Ascending aorta (tissue), 2 donors: ENCODE measurements around the gene STARD4. TPM values are rescaled to one million over a fixed set of nuclear protein-coding genes. Genes with fewer than 3 reads are reported as not detected.

ENCODE experiments used
- DNase-seq, 2 donors: peaks; one replicate each; pipeline ENCODE4 v3.0.0-alpha.2; 2019; ENCODE audit warnings: low spot score in 2 of 2
- H3K27ac ChIP-seq, 2 donors: fragments of 200-600 bp; sonication (generic); one replicate each; pipeline ENCODE4 v1.5.1; 2016 to 2017; ENCODE audit warnings: mild to moderate bottlenecking in 1 of 2
- H3K27me3 ChIP-seq: fragments of 200-600 bp; sonication (generic); one replicate; pipeline ENCODE4 v1.5.1; 2017
- H3K36me3 ChIP-seq, 2 donors: fragments of 200-600 bp; sonication (generic); one replicate each; pipeline ENCODE4 v1.5.1; 2016
- H3K4me1 ChIP-seq, 2 donors: fragments of 200-600 bp; sonication (generic); one replicate each; pipeline ENCODE4 v1.5.1; 2016 to 2017; ENCODE audit warnings: mild to moderate bottlenecking in 1 of 2
- H3K4me3 ChIP-seq, 2 donors: fragments of 200-600 bp; sonication (generic); one replicate each; pipeline ENCODE4 v1.5.1; 2016 to 2017; ENCODE audit warnings: mild to moderate bottlenecking in 1 of 2
- H3K9me3 ChIP-seq, 2 donors: fragments of 200-600 bp; sonication (generic); one replicate each; pipeline ENCODE4 v1.5.1; 2016
- intact Hi-C: fragments of 100-400 bp; cut with DNase I; formaldehyde crosslinking; loops from one replicate; pipeline ENCODE4 v1.15.1; 2023
- total RNA-seq: library from RNA; depleted of rRNA; stranded (reverse); fragments of >200 nt; gene quantifications from one replicate; pipeline ENCODE4 v1.1.0, GENCODE V29; 2016
- TF ChIP-seq, protein P1 (sequence below), 3 experiments: fragments of 200-600 bp in 2 of 3; fragments of 450-650 bp in 1 of 3; sonication (generic) in 2 of 3; IDR thresholded peaks; one replicate each; pipeline ENCODE4 v1.5.1; 2016 to 2019; ENCODE audit warnings: antibody characterized with exemption in 3 of 3, mild to moderate bottlenecking in 1 of 3, moderate library complexity in 1 of 3

Gene STARD4
- total RNA-seq, 1 donor from 2014 or later, result 1.5 TPM

GRCh38 chr5:111511831-111512374 is 432 bp downstream of the STARD4 start:
- TF ChIP-seq, protein P1, sequence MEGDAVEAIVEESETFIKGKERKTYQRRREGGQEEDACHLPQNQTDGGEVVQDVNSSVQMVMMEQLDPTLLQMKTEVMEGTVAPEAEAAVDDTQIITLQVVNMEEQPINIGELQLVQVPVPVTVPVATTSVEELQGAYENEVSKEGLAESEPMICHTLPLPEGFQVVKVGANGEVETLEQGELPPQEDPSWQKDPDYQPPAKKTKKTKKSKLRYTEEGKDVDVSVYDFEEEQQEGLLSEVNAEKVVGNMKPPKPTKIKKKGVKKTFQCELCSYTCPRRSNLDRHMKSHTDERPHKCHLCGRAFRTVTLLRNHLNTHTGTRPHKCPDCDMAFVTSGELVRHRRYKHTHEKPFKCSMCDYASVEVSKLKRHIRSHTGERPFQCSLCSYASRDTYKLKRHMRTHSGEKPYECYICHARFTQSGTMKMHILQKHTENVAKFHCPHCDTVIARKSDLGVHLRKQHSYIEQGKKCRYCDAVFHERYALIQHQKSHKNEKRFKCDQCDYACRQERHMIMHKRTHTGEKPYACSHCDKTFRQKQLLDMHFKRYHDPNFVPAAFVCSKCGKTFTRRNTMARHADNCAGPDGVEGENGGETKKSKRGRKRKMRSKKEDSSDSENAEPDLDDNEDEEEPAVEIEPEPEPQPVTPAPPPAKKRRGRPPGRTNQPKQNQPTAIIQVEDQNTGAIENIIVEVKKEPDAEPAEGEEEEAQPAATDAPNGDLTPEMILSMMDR (IDR thresholded peaks at IDR 0.05), result no peak
- Histone ChIP-seq H3K9me3 (no peaks in the 10 kb centered on the region), H3K27me3 (no peaks in the 10 kb centered on the region), H3K27ac (peak overlapping the region; percentile 86 to 89), H3K4me3 (peak overlapping the region; percentile 89 to 90), H3K4me1 (peaks cover 0 to 2% of the 10 kb centered on the region in 2 donors), H3K36me3 (no peaks in the 10 kb centered on the region)
- intact Hi-C loops, result loop anchor here (2.0 to 10.0 kb wide), 3 partner anchors 245 to 777 kb away; partner anchors contain the start of genes NREP, SLC25A46 and WDR36
- DNase-seq, result peak; percentile 12 to 75

DNA sequence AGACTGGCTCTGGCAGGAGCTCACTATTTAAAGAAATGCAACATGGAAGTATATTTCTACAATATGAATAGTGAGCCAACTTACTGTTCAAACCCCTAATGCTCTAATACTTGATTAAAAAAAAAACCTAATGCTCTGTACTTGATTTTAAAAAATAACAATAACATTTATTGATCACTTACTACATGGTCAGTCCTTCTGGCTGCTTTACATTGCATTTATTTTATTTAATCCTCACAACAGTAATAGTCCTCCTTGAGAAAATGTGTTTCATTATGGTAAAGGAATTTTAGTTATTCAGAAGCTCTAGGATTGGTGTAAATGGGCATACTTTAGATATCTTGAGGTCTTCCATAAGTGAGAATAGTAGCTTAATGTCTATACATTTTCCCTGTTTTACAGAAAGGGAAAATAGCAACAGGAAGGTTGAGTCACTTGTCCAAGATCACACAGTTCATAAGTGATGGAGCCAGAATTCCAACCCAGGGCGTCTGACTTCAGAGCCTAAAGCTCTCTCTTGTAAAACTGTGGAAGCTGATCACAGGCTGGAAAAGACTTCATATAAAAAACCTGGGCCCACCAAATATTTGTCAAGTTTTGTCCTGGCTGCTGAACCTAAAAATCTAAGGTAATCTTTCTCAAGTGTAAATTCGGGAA is 1.0 kb downstream of the STARD4 start:
- Histone ChIP-seq H3K9me3 (no peaks in the 10 kb centered on the region), H3K36me3 (no peaks in the 10 kb centered on the region), H3K27me3 (no peaks in the 10 kb centered on the region), H3K4me3 (peak overlapping the region; percentile 89 to 90), H3K4me1 (peaks cover 0 to 2% of the 10 kb centered on the region in 2 donors), H3K27ac (peak overlapping the region; percentile 86 to 89)
- TF ChIP-seq, protein P1 (IDR thresholded peaks at IDR 0.05), result no peak
- intact Hi-C loops, result loop anchor here (5.0 to 10.0 kb wide), 2 partner anchors 246 to 777 kb away; partner anchors contain the start of genes NREP and SLC25A46
- no peak for DNase-seq

- no peak for DNase-seq
- TF ChIP-seq, protein P1 (IDR thresholded peaks at IDR 0.05), result no peak
- Histone ChIP-seq H3K27me3 (no peaks in the 10 kb centered on the region), H3K4me3 (no peak overlapping the region), H3K9me3 (no peaks in the 10 kb centered on the region), H3K27ac (no peak overlapping the region), H3K36me3 (no peaks in the 10 kb centered on the region), H3K4me1 (peaks cover 0 to 2% of the 10 kb centered on the region in 2 donors)
- intact Hi-C loops, result no loop called here
Measured at GRCh38 chr5:111509119-111509518, 3.2 kb downstream of the STARD4 start.

GRCh38 chr5:111507276-111507675 is 5.1 kb downstream of the STARD4 start:
- DNase-seq, result no peak
- Histone ChIP-seq H3K27me3 (no peaks in the 10 kb centered on the region), H3K4me3 (no peak overlapping the region), H3K4me1 (no peaks in the 10 kb centered on the region), H3K27ac (no peak overlapping the region), H3K36me3 (no peaks in the 10 kb centered on the region), H3K9me3 (no peaks in the 10 kb centered on the region)
- intact Hi-C loops, result no loop called here
- TF ChIP-seq, protein P1 (IDR thresholded peaks at IDR 0.05), result no peak

- peaks cover 0 to under 1% of the 10 kb centered on the region in 2 donors for H3K36me3 ChIP-seq
- TF ChIP-seq, protein P1 (IDR thresholded peaks at IDR 0.05), result no peak
- no peaks in the 10 kb centered on the region for H3K9me3 ChIP-seq
- peak overlapping the region in 1 of 2 donors; percentile 21 for H3K27ac ChIP-seq
- no peak overlapping the region for H3K4me3 ChIP-seq
- no peaks in the 10 kb centered on the region for H3K27me3 ChIP-seq
- no peak for DNase-seq
- intact Hi-C loops, result no loop called here
- H3K4me1 ChIP-seq, result no peaks in the 10 kb centered on the region
Measured at GRCh38 chr5:111505096-111505495, 7.2 kb downstream of the STARD4 start.
